ENCODE data around the gene CFAP119.

Gene CFAP119

DNA sequence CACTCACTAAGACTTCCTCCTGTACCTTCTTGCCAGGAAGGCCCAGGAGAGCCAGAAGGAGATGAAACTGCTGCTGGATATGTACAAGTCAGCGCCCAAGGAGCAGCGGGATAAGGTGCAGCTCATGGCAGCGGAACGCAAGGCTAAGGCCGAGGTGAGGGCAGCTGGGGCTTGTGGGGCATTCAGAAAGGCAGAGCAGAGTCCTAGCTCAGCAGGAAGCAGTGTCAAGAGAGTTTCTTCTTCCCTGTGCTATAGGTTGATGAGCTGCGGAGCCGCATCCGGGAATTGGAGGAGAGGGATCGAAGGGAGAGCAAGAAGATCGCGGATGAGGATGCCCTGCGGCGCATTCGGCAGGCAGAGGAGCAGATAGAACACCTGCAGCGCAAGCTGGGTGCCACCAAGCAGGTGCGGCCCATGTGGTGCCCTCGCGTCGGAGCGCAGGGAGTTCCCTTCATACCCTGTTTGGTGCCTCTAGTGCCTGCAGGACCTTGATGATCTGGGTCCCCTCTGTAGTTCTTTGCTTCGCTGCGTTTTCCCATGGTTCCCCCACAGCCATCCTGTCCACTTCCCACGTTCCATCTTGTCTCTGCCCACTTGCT is 6.8 kb upstream of the CFAP119 start:
- Histone ChIP-seq H3K36me3 (ENCODE audit: low read length) (0 out of 2 replicates have a peak, but pooled peaks cover 2% of the 10 kb centered on the region), H4K20me1 (ENCODE audit: low read depth, low read length) (no peaks in the 10 kb centered on the region), H3K9me2 (replicated peaks; ENCODE audit: insufficient read depth, low read length) (no peaks in the 10 kb centered on the region)

GRCh38 chr16:30767767-30768465 is 6.1 kb upstream of the CFAP119 start:
- H2AFZ ChIP-seq (ENCODE audit: low read depth, low read length, severe bottlenecking), result no peak overlapping the region
- H3K79me2 ChIP-seq (ENCODE audit: insufficient read depth, low read length), result peaks cover 8% of the 10 kb centered on the region
- TF ChIP-seq EZH2phosphoT487 (conservative IDR thresholded peaks at IDR 0.05; ENCODE audit: low read length), result no peak
- TF ChIP-seq, protein P1, sequence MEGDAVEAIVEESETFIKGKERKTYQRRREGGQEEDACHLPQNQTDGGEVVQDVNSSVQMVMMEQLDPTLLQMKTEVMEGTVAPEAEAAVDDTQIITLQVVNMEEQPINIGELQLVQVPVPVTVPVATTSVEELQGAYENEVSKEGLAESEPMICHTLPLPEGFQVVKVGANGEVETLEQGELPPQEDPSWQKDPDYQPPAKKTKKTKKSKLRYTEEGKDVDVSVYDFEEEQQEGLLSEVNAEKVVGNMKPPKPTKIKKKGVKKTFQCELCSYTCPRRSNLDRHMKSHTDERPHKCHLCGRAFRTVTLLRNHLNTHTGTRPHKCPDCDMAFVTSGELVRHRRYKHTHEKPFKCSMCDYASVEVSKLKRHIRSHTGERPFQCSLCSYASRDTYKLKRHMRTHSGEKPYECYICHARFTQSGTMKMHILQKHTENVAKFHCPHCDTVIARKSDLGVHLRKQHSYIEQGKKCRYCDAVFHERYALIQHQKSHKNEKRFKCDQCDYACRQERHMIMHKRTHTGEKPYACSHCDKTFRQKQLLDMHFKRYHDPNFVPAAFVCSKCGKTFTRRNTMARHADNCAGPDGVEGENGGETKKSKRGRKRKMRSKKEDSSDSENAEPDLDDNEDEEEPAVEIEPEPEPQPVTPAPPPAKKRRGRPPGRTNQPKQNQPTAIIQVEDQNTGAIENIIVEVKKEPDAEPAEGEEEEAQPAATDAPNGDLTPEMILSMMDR (IDR thresholded peaks at IDR 0.05; ENCODE audit: insufficient read depth, low read length, poor library complexity, severe bottlenecking), result no peak
- no peaks in the 10 kb centered on the region for H3K9me2 ChIP-seq (replicated peaks; ENCODE audit: insufficient read depth, low read length)
- H3K36me3 ChIP-seq (ENCODE audit: low read length), result 0 out of 2 replicates have a peak, but pooled peaks cover 3% of the 10 kb centered on the region
- H3K9ac ChIP-seq (ENCODE audit: low read length), result no peak overlapping the region
- no peak overlapping the region for H3K4me3 ChIP-seq (ENCODE audit: insufficient read depth, low read length, poor library complexity, severe bottlenecking)
- no peaks in the 10 kb centered on the region for H3K27me3 ChIP-seq (ENCODE audit: low read length)
- H3F3A ChIP-seq (ENCODE audit: insufficient read depth), result no peaks in the 10 kb centered on the region
- no peaks in the 10 kb centered on the region for H3K9me3 ChIP-seq (ENCODE audit: insufficient read depth, low read length)
- no peak overlapping the region for H3K27ac ChIP-seq (ENCODE audit: low read depth, low read length)
- no peaks in the 10 kb centered on the region for H4K20me1 ChIP-seq (ENCODE audit: low read depth, low read length)
- no peak overlapping the region for H3K4me2 ChIP-seq (ENCODE audit: low read depth, low read length, poor library complexity, severe bottlenecking)

More for the DNA sequence above, 6.8 kb upstream of the CFAP119 start:
- no peaks in the 10 kb centered on the region for H3F3A ChIP-seq (ENCODE audit: insufficient read depth)
- no peaks in the 10 kb centered on the region for H3K27me3 ChIP-seq (ENCODE audit: low read length)
- peaks cover under 1% of the 10 kb centered on the region; the same call in 1 of the 2 replicates for H3K79me2 ChIP-seq (ENCODE audit: insufficient read depth, low read length)
- no peak overlapping the region for H2AFZ ChIP-seq (ENCODE audit: low read depth, low read length, severe bottlenecking)
- no peak overlapping the region for H3K9ac ChIP-seq (ENCODE audit: low read length)
- H3K4me2 ChIP-seq (ENCODE audit: low read depth, low read length, poor library complexity, severe bottlenecking), result no peak overlapping the region
- no peak overlapping the region for H3K27ac ChIP-seq (ENCODE audit: low read depth, low read length)
- TF ChIP-seq, protein P1 (IDR thresholded peaks at IDR 0.05; ENCODE audit: insufficient read depth, low read length, poor library complexity, severe bottlenecking), result no peak
- no peak for TF ChIP-seq EZH2phosphoT487 (conservative IDR thresholded peaks at IDR 0.05; ENCODE audit: low read length)
- no peaks in the 10 kb centered on the region for H3K9me3 ChIP-seq (ENCODE audit: insufficient read depth, low read length)
- no peak overlapping the region for H3K4me3 ChIP-seq (ENCODE audit: insufficient read depth, low read length, poor library complexity, severe bottlenecking)

- H3F3A ChIP-seq (ENCODE audit: insufficient read depth), result no peaks in the 10 kb centered on the region
- no peaks in the 10 kb centered on the region for H3K27me3 ChIP-seq (ENCODE audit: low read length)
- peaks cover 15% of the 10 kb centered on the region for H3K79me2 ChIP-seq (ENCODE audit: insufficient read depth, low read length)
- no peak overlapping the region for H3K27ac ChIP-seq (ENCODE audit: low read depth, low read length)
- 0 out of 2 replicates have a peak, but pooled peaks cover 3% of the 10 kb centered on the region for H3K36me3 ChIP-seq (ENCODE audit: low read length)
- H3K4me2 ChIP-seq (ENCODE audit: low read depth, low read length, poor library complexity, severe bottlenecking), result no peak overlapping the region
- TF ChIP-seq, protein P1 (IDR thresholded peaks at IDR 0.05; ENCODE audit: insufficient read depth, low read length, poor library complexity, severe bottlenecking), result no peak
- no peak for TF ChIP-seq EZH2phosphoT487 (conservative IDR thresholded peaks at IDR 0.05; ENCODE audit: low read length)
- H3K9ac ChIP-seq (ENCODE audit: low read length), result no peak overlapping the region
- H3K9me3 ChIP-seq (ENCODE audit: insufficient read depth, low read length), result no peaks in the 10 kb centered on the region
- no peaks in the 10 kb centered on the region for H3K9me2 ChIP-seq (replicated peaks; ENCODE audit: insufficient read depth, low read length)
- H3K4me3 ChIP-seq (ENCODE audit: insufficient read depth, low read length, poor library complexity, severe bottlenecking), result no peak overlapping the region
- no peak overlapping the region for H2AFZ ChIP-seq (ENCODE audit: low read depth, low read length, severe bottlenecking)
- no peaks in the 10 kb centered on the region for H4K20me1 ChIP-seq (ENCODE audit: low read depth, low read length)
These were observed 5.0 kb upstream of the CFAP119 start for GRCh38 chr16:30766933-30767284.

All from SU-DHL-6 (cell line).